SU-DHL-6 (cell line): ENCODE measurements around the gene SCYGR1.

Source experiments
- EZH2phosphoT487 ChIP-seq: fragments of 200-600 bp; sonication (generic), shearing (Covaris generic); conservative IDR thresholded peaks from 2 replicates; pipeline ENCODE4 v1.6.1; 2018; ENCODE audit warnings: mild to moderate bottlenecking, antibody characterized with exemption, low read length, moderate library complexity, mixed read lengths
- TF ChIP-seq, protein P1 (sequence below): fragments of 200-600 bp; sonication (generic); IDR thresholded peaks from one replicate; pipeline ENCODE4 v1.5.1; 2017; ENCODE audit warnings: antibody characterized with exemption, mild to moderate bottlenecking, low read length, moderate library complexity; ENCODE audit not compliant: insufficient read depth, poor library complexity, severe bottlenecking

GRCh38 chr2:227388537-227389011 is 825 bp upstream of the SCYGR1 start:
- TF ChIP-seq, protein P1, sequence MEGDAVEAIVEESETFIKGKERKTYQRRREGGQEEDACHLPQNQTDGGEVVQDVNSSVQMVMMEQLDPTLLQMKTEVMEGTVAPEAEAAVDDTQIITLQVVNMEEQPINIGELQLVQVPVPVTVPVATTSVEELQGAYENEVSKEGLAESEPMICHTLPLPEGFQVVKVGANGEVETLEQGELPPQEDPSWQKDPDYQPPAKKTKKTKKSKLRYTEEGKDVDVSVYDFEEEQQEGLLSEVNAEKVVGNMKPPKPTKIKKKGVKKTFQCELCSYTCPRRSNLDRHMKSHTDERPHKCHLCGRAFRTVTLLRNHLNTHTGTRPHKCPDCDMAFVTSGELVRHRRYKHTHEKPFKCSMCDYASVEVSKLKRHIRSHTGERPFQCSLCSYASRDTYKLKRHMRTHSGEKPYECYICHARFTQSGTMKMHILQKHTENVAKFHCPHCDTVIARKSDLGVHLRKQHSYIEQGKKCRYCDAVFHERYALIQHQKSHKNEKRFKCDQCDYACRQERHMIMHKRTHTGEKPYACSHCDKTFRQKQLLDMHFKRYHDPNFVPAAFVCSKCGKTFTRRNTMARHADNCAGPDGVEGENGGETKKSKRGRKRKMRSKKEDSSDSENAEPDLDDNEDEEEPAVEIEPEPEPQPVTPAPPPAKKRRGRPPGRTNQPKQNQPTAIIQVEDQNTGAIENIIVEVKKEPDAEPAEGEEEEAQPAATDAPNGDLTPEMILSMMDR: no peak
- no peak for TF ChIP-seq EZH2phosphoT487
